ENCODE data around the gene PEPD.
A peak's percentile ranks its signal among the peaks of the same experiment; 100 is the strongest.
"Not testable (repeated sequence)": the region's sequence is repeated elsewhere in the genome, so short reads cannot be mapped to it uniquely, and the experiment has no call there.

The PEPD gene

DNA sequence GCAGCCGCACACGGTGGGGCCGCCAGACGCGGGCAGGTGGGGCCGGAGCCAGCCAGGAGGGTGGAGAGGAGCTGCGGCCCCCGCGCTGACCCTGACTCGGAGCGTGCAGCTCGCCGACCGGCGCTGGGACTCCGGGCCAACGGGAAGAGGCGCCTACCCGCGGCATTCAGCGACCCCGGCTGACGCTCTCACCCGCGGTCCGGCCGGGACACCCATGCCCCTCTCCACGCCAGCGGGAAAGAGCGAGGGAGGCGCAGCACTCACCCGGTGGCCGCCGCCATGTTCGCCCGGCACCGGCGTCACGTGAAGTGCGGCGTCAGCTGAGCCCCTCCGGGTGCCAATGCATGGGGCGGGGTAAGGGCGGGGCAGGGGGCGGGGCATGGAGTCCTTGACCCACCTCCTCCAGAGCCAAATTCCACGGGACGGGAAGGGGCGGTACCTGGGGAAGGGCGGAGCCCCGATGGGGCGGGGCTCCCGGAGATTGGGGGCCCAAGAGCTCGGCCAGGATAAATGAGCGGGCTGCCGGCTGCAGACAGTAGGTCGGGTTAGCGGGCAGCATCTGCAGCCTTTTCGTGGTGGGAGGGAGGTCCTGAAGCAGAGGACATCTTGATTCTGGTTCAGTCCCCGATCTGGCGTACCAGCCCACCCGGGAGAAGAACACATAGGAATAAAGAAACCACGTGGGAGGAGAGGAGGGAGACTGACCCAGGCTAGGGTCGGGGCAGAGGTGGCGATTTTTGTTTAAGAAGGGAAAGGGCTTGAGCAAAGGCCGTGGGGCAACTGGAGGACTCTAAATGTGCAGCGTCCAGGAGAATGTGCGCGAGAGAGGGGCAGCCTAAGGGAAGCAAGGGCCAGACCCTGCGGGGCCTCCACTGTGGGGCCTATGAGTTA lies at the start of gene PEPD:
Gene PEPD, minus strand, starts transcription at position 312 of the 891 bp plus-strand sequence. Its CDS starts 31 bp downstream, at position 281.
- peak; percentile 87 for DNase-seq

- DNase-seq: no peak
Observed at GRCh38 chr19:33569821-33570220, 48.2 kb upstream of the PEPD start.

- DNase-seq: no peak
Observed at GRCh38 chr19:33568706-33569105, 47.1 kb upstream of the PEPD start.

GRCh38 chr19:33564836-33565338 lies 43.3 kb upstream of the PEPD start:
- DNase-seq: no peak

DNA sequence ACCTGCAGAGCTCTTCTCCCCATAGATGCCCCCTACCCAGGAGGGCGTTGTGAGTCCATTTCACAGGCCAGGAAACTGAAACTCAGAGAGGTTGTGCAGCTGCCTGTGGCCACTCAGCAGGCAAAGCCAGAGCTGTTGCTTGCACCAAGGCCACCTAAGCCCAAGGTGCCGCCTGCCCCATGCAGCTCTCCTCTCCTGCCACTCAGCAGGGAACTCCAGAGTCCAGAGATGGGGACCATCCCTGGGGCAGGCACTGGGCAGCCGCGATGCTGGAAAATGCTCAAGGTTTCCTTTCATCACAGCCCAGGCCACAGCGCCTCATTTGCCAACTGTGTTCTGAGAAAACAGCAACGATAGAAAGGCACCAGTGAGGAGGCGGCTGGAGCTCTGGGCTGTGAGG lies 41.0 kb upstream of the PEPD start:
- no peak for DNase-seq

DNA sequence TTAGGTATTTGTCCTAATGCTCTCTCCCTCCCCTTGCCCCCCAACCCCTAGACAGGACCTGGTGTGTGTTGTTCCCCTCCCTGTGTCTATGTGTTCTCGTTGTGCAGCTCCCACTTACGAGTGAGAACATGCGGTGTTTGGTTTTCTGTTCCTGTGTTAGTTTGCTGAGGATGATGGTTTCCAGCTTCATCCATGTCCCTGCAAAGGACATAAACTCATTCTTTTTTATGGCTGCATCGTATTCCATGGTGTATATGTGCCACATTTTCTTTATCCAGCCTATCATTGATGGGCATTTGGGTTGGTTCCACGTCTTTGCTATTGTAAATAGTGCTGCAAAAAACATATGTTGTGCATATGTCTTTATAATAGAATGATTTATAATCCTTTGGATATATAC lies 40.1 kb upstream of the PEPD start:
- not testable (repeated sequence) for DNase-seq

DNA sequence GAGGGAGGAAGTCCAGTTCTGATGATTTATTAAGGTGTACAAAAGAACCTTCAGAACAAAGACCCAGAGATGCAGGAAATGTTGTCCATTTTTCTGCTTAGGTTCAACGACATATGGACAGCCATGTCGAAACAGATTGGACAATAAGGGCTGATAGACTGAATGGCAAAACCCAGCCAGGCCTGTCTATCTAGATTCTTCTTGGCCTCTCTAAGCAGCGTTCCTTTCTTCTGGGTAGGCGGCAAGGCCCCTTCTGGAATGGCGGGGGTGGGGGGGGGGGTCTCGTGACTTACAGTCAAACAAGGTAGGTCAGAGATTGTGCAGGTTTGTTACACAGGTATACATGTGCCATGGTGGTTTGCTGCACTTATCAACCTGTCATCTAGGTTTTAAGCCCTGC lies 39.7 kb upstream of the PEPD start:
- DNase-seq: no peak

- DNase-seq: no peak
Observed at GRCh38 chr19:33559996-33560395, 38.4 kb upstream of the PEPD start.

- no peak for DNase-seq
Observed at GRCh38 chr19:33558856-33559255, 37.3 kb upstream of the PEPD start.

DNA sequence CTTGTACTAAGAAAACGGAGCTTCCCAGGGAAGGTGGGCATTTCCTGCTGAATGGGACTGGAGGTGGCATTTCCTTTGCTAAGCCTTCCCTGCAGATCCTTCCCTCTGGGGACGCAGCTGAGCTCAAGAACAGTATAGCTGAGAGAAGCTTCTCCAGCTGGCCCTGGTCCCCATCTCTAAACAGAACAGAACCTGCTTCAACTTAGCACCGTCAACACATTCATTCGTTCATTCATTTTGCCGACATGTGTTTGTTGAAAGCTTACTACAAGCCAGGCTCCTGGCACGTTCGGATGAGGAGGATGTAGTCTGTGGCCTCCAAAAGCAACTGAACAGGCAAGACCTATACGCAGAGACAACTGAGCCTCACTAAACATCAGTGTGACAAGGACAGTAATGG lies 36.6 kb upstream of the PEPD start:
- no peak for DNase-seq

- peak; percentile 9 for DNase-seq
Observed at GRCh38 chr19:33557720-33558119, 36.1 kb upstream of the PEPD start.

GRCh38 chr19:33557196-33557595 lies 35.6 kb upstream of the PEPD start:
- no peak for DNase-seq

- DNase-seq: no peak
Observed at GRCh38 chr19:33556261-33556660, 34.7 kb upstream of the PEPD start.

DNA sequence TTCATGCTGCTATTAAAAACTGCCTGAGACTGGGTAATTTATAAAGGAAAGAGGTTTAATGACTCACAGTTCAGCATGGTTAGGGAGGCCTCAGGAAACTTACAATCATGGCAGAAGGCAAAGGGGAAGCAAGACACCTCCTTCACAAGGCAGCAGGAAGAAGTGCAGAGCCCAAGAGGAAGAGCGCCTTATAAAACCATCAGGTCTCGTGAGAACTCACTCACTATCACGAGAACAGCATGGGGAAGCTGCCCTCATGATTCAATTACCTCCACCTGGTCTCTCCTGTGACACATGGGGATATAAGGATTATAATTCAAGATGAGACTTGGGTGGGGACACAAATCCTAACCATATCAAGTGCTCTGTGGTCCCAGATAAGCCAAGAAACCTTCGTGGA lies 34.1 kb upstream of the PEPD start:
- not testable (repeated sequence) for DNase-seq

GRCh38 chr19:33554821-33555220 lies 33.2 kb upstream of the PEPD start:
- DNase-seq: no peak

GRCh38 chr19:33554391-33554790 lies 32.8 kb upstream of the PEPD start:
- no peak for DNase-seq

- DNase-seq: no peak
Observed at GRCh38 chr19:33553530-33554310, 32.1 kb upstream of the PEPD start.

- DNase-seq: no peak
Observed at GRCh38 chr19:33552928-33553279, 31.3 kb upstream of the PEPD start.

DNA sequence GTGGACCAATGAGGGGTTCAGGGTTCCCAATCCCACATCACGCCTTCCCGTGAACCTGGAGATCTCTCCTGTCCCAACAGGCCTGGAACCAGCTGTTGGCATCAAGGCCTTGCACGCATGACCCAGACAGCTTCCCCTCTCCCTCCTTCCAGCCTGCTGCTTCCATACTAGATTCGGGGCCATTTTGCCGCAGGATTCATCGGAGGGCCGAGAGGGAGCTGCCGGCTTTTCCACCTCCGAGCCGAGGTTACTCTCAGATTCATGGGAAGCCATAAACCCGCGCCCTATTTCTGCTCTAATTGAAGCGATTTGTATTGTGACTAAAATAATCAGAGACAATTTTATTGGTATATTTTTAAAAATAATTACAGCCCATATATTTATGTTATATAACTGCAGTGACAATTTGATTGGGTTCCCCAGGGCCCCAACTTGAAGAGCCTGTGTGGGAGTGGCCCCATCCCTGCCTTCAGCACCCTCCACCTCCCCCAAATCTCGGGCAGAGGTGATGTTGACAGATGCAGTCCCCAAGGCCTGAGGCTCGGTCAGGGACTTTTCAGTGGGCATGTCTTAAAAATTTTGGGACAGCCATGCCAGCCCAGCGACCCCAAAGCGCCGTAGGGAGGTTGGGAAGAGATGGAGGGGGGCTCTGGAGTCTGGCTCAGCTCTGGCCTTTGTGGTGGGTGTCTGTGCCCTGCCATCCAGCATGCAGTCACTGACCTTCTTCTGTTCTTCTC lies 30.8 kb upstream of the PEPD start:
- DNase-seq: no peak

DNA sequence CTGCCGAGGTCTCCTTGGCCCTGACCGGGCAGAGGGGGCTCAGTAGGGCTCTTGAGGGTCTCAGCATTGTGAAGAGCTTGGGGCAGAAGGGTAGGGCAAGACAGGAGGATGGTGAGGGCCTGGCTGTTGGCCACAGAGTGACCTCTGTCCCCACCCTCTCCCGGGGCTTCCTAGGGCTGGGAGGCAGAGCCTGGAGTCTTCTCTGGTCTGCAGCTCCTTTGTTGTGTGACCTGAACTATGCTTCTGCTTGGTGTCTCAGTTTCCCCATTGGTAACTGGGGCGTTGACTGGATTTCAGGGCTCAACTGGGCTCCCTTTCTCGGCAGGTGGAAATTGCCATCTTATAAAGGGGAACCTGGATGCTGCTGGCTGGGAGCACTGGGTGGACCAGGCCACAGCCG lies 30.1 kb upstream of the PEPD start:
- DNase-seq: no peak

GRCh38 chr19:33550768-33551167 lies 29.2 kb upstream of the PEPD start:
- no peak for DNase-seq

DNA sequence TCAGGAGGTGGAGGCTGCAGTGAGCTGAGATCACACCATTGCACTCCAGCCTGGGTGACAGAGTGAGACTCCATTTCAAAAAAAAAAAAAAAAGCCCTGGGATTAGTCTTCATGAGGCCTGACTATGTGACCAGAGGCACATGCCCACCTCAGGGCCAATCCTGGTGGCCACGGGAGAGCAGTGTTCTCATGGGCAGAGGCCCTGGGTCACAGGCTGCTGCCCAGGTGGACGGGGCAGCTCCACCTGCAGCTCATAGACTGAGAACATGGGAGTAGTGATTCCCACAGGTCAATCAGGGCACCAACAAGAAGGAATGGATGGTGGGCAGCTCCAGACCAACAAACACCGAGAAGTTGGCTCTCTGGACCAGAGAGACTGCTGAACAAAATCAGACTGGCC lies 26.1 kb upstream of the PEPD start:
- no peak for DNase-seq

DNA sequence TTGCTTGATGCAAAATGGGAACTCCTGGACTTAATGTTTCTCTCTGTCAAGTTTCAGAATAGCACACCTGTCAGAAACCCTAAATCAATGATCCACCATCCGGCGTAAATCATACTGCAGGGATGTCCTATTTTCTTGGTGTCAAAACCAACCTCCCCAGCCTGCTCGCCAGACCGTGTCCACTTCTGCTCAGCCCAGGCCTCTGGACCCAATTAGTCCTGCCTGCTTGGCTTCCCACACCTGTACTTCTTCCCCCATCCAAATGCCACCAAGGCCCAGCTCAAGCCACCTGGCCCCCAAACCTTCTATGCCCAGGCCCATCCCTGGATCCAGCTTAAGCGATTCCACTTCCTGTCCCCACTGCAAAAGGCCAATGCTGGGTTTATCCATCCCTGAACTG lies 25.1 kb upstream of the PEPD start:
- no peak for DNase-seq

All from retina (tissue), 1 donor.